ENCODE measurements around the gene CHPF. TPM values are rescaled to one million over a fixed set of nuclear protein-coding genes. Genes with fewer than 3 reads are reported as not detected.

The CHPF gene
- polyA plus RNA-seq, 3 donors = 21.0 to 25.3 (median 23.6) TPM

- DNase-seq (ENCODE audit: low read depth in 3 of 3, low spot score in 2 of 3) = no peak
These were observed 9.5 kb downstream of the CHPF start for GRCh38 chr2:219533930-219534661.

DNA sequence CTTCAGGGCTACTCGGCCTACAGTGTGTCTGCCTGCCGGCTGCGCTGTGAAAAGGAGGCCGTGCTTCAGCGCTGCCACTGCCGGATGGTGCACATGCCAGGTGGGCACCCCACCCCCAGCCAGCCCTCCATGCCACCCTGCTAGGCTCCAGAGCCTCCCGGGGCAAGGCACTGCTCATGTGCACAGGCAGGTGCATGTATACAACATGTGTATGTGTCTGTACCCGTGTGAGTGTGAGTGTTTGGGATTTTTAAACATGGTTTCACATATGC is 11.3 kb downstream of the CHPF start:
- no peak for DNase-seq (ENCODE audit: low read depth in 3 of 3, low spot score in 2 of 3)

DNA sequence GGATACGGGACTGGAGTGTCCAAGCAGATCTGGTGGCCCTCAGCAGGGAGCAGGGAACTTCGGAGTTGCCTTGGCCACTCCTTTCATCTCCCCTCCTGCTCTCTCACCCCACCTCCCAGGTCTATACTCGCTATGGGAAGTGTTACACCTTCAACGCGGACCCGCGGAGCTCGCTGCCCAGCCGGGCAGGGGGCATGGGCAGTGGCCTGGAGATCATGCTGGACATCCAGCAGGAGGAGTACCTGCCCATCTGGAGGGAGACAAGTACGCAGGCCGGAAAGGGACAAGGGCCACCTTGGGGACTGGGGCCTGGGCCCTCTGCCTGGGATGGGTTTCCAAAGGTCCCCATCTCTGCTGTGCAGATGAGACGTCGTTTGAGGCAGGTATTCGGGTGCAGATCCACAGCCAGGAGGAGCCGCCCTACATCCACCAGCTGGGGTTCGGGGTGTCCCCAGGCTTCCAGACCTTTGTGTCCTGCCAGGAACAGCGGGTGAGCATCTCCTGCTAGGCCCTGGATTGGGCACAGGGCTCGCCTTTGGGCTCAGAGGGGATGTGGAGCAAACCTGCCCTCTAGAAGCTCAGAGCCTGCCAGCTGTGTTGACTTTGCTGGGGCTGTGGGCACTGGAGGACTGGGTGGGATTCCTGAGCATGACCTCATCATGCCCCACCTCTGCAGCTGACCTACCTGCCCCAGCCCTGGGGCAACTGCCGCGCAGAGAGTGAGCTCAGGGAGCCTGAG is 11.8 kb downstream of the CHPF start:
- DNase-seq (ENCODE audit: low read depth in 3 of 3, low spot score in 2 of 3) = no peak

- peak in 1 of 3 donors; percentile 65 for DNase-seq (ENCODE audit: low read depth in 3 of 3, low spot score in 2 of 3)
These were observed 13.3 kb downstream of the CHPF start for GRCh38 chr2:219530048-219530963.

- no peak for DNase-seq (ENCODE audit: low read depth in 3 of 3, low spot score in 2 of 3)
These were observed 16.1 kb downstream of the CHPF start for GRCh38 chr2:219527472-219527871.

DNA sequence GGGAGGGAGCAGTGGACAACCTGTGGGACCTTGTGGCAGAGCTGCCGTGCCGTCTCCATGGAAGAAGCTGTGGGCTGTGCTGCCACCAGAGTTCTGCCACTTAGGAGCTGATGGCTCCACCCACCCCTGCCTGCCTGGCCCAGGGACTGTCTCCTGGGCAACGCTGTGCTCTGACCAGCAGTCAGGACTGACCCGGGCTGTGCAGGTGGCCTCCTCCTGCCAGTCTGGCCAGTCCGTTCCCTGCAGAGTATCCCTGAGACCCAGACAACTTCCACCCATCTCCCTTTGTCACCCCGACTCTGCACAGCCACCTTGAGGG is 16.6 kb downstream of the CHPF start:
- no peak for DNase-seq (ENCODE audit: low read depth in 3 of 3, low spot score in 2 of 3)

- DNase-seq (ENCODE audit: low read depth in 3 of 3, low spot score in 2 of 3) = no peak
These were observed 17.1 kb downstream of the CHPF start for GRCh38 chr2:219526320-219527075.

GRCh38 chr2:219525533-219526232 is 17.9 kb downstream of the CHPF start:
- DNase-seq (ENCODE audit: low read depth in 3 of 3, low spot score in 2 of 3) = no peak

GRCh38 chr2:219524817-219525216 is 18.8 kb downstream of the CHPF start:
- DNase-seq (ENCODE audit: low read depth in 3 of 3, low spot score in 2 of 3) = no peak

GRCh38 chr2:219523031-219523671 is 20.5 kb downstream of the CHPF start:
- DNase-seq (ENCODE audit: low read depth in 3 of 3, low spot score in 2 of 3) = no peak

GRCh38 chr2:219522111-219523030 is 21.2 kb downstream of the CHPF start:
- no peak for DNase-seq (ENCODE audit: low read depth in 3 of 3, low spot score in 2 of 3)

GRCh38 chr2:219521066-219521880 is 22.3 kb downstream of the CHPF start:
- no peak for DNase-seq (ENCODE audit: low read depth in 3 of 3, low spot score in 2 of 3)

- DNase-seq (ENCODE audit: low read depth in 3 of 3, low spot score in 2 of 3) = no peak
These were observed 23.5 kb downstream of the CHPF start for GRCh38 chr2:219520079-219520478.

GRCh38 chr2:219519526-219519916 is 24.1 kb downstream of the CHPF start:
- no peak for DNase-seq (ENCODE audit: low read depth in 3 of 3, low spot score in 2 of 3)

- DNase-seq (ENCODE audit: low read depth in 3 of 3, low spot score in 2 of 3) = no peak
These were observed 25.4 kb downstream of the CHPF start for GRCh38 chr2:219517954-219518778.

DNA sequence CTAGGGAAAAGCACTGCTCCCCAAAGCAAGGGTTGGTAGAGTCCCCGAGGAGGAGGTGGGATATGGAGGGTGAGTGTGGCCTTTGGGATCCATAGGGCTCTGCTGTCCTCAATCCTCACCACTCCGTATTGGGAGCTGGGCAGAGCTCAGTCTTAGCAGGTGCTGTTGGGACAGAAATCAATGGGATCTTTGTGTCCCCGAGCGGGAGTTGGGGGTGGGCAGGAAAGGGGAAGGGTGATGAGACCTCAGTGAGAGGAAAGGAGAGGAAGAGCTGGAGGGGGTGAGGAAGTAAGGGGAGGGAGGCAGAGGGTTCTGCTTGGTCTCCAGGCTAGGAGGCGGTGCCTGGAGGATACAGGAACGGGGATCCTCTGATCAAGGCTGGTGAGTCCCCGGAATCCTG is 26.7 kb downstream of the CHPF start:
- DNase-seq (ENCODE audit: low read depth in 3 of 3, low spot score in 2 of 3) = no peak

Data from right renal cortex interstitium (tissue), 3 donors.